H9 (cell line): ENCODE data around the gene GUCY1A1. TPM values are rescaled to one million over a fixed set of nuclear protein-coding genes. Genes with fewer than 3 reads are reported as not detected.

ENCODE experiments used
- DNase-seq: peaks from one replicate; pipeline ENCODE4 v3.0.0-alpha.2; 2017
- H2AFZ ChIP-seq: one replicate; pipeline ENCODE4 v1.6.1; 2013; ENCODE audit warnings: mild to moderate bottlenecking, low read length, control low read depth, moderate library complexity
- H2AK5ac ChIP-seq: 2 replicates; pipeline ENCODE4 v1.6.1; 2013; ENCODE audit warnings: low read length, control low read depth, mixed read lengths; ENCODE audit not compliant: insufficient read length
- H2BK120ac ChIP-seq: one replicate; pipeline ENCODE4 v1.6.1; 2013; ENCODE audit warnings: low read depth, mild to moderate bottlenecking, low read length, control low read depth, inconsistent platforms; ENCODE audit not compliant: poor library complexity, severe bottlenecking
- H2BK12ac ChIP-seq: 2 replicates; pipeline ENCODE4 v1.6.1; 2013; ENCODE audit warnings: low read length, control low read depth, mixed read lengths, low read depth; ENCODE audit not compliant: insufficient read length
- H2BK15ac ChIP-seq: 2 replicates; pipeline ENCODE4 v1.6.1; 2013; ENCODE audit warnings: low read depth, low read length, control low read depth
- H2BK20ac ChIP-seq: one replicate; pipeline ENCODE4 v1.6.1; 2013; ENCODE audit warnings: low read depth, mild to moderate bottlenecking, low read length, control low read depth, inconsistent platforms; ENCODE audit not compliant: poor library complexity, severe bottlenecking
- H2BK5ac ChIP-seq: 2 replicates; pipeline ENCODE4 v1.6.1; 2013; ENCODE audit warnings: low read length, control low read depth, mixed read lengths; ENCODE audit not compliant: insufficient read length
- H3K14ac ChIP-seq: 2 replicates; pipeline ENCODE4 v1.6.1; 2013; ENCODE audit warnings: low read length, control low read depth; ENCODE audit not compliant: insufficient read depth
- H3K18ac ChIP-seq: 2 replicates; pipeline ENCODE4 v1.6.1; 2013; ENCODE audit warnings: low read depth, mild to moderate bottlenecking, mixed read lengths, low read length, control low read depth; ENCODE audit not compliant: insufficient read length
- H3K23ac ChIP-seq: 2 replicates; pipeline ENCODE4 v1.6.1; 2013; ENCODE audit warnings: low read length, control low read depth, mixed read lengths, low read depth; ENCODE audit not compliant: insufficient read length
- H3K23me2 ChIP-seq: 2 replicates; pipeline ENCODE4 v1.6.1; 2013; ENCODE audit warnings: low read depth, mild to moderate bottlenecking, mixed read lengths, low read length, control low read depth; ENCODE audit not compliant: insufficient read length, poor library complexity, severe bottlenecking
- H3K27ac ChIP-seq: 2 replicates; pipeline ENCODE4 v1.5.1; 2013; ENCODE audit warnings: low read length, control low read depth, mixed read lengths, low read depth; ENCODE audit not compliant: insufficient read length
- H3K27me3 ChIP-seq: 2 replicates; pipeline ENCODE4 v1.6.1; 2013; ENCODE audit warnings: low read length, control low read depth, inconsistent platforms; ENCODE audit not compliant: insufficient read depth
- H3K4ac ChIP-seq: 2 replicates; pipeline ENCODE4 v1.6.1; 2013; ENCODE audit warnings: low read depth, mild to moderate bottlenecking, control low read depth, inconsistent platforms, low read length, moderate library complexity
- H3K4me1 ChIP-seq: 2 replicates; pipeline ENCODE4 v1.6.1; 2013; ENCODE audit warnings: low read length, control low read depth, inconsistent platforms; ENCODE audit not compliant: insufficient read depth
- H3K4me2 ChIP-seq: 2 replicates; pipeline ENCODE4 v1.6.1; 2013; ENCODE audit warnings: low read length, control low read depth, mixed read lengths; ENCODE audit not compliant: insufficient read length, insufficient read depth
- H3K56ac ChIP-seq: 2 replicates; pipeline ENCODE4 v1.6.1; 2013; ENCODE audit warnings: low read depth, mild to moderate bottlenecking, mixed read lengths, low read length, control low read depth; ENCODE audit not compliant: insufficient read length
- H3K79me1 ChIP-seq: 2 replicates; pipeline ENCODE4 v1.6.1; 2013; ENCODE audit warnings: low read depth, mild to moderate bottlenecking, moderate library complexity, low read length, control low read depth, inconsistent platforms; ENCODE audit not compliant: insufficient read depth, poor library complexity, severe bottlenecking
- H3K79me2 ChIP-seq: 2 replicates; pipeline ENCODE4 v1.6.1; 2013; ENCODE audit warnings: low read length, control low read depth, inconsistent platforms; ENCODE audit not compliant: insufficient read depth
- H3K9ac ChIP-seq: 2 replicates; pipeline ENCODE4 v1.6.1; 2013; ENCODE audit warnings: low read length, control low read depth, mixed read lengths; ENCODE audit not compliant: insufficient read length; ENCODE audit errors: extremely low read depth
- H3K9me3 ChIP-seq: one replicate; pipeline ENCODE4 v1.6.1; 2013; ENCODE audit warnings: low read depth, low read length, inconsistent platforms; ENCODE audit not compliant: control insufficient read depth
- H3T11ph ChIP-seq: one replicate; pipeline ENCODE4 v1.6.1; 2013; ENCODE audit warnings: mild to moderate bottlenecking, low read length, control low read depth, inconsistent platforms
- H4K20me1 ChIP-seq: one replicate; pipeline ENCODE4 v1.6.1; 2013; ENCODE audit not compliant: control insufficient read depth, insufficient read length, insufficient read depth
- H4K5ac ChIP-seq: 2 replicates; pipeline ENCODE4 v1.6.1; 2013; ENCODE audit warnings: low read depth, mild to moderate bottlenecking, mixed read lengths, low read length, control low read depth; ENCODE audit not compliant: insufficient read length
- H4K8ac ChIP-seq: replicated peaks from 2 replicates; pipeline ENCODE4 v1.6.1; 2013; ENCODE audit warnings: low read length, control low read depth, mixed read lengths, low read depth; ENCODE audit not compliant: insufficient read length
- H4K91ac ChIP-seq: 2 replicates; pipeline ENCODE4 v1.6.1; 2013; ENCODE audit warnings: low read depth, mild to moderate bottlenecking, moderate library complexity, mixed read lengths, low read length, control low read depth; ENCODE audit not compliant: insufficient read length
- H3K27ac Mint-ChIP-seq, 3 experiments: 2 replicates in 2 of 3; 3 replicates in 1 of 3; pipeline ENCODE4 v1.8.0; 2020 to 2021; ENCODE audit warnings: mixed read lengths in 3 of 3, mild to moderate bottlenecking in 1 of 3, moderate library complexity in 1 of 3
- H3K27me3 Mint-ChIP-seq: 2 replicates; pipeline ENCODE4 v1.8.0; 2021; ENCODE audit warnings: low read depth, mild to moderate bottlenecking, moderate library complexity, mixed read lengths
- H3K36me3 Mint-ChIP-seq, 3 experiments: 2 replicates in 2 of 3; 3 replicates in 1 of 3; pipeline ENCODE4 v1.8.0; 2020 to 2021; ENCODE audit warnings: low read depth in 3 of 3, mixed read lengths in 3 of 3; ENCODE audit not compliant: insufficient read depth in 1 of 3
- H3K4me1 Mint-ChIP-seq, 2 experiments: 2 replicates each; pipeline ENCODE4 v1.8.0; 2020; ENCODE audit warnings: mixed read lengths in 2 of 2
- H3K4me3 Mint-ChIP-seq, 2 experiments: 2 replicates in 1 of 2; 3 replicates in 1 of 2; pipeline ENCODE4 v1.8.0; 2020 to 2021; ENCODE audit warnings: mild to moderate bottlenecking in 2 of 2, mixed read lengths in 2 of 2, moderate library complexity in 1 of 2
- H3K9me3 Mint-ChIP-seq, 2 experiments: 2 replicates in 1 of 2; 3 replicates in 1 of 2; pipeline ENCODE4 v1.8.0; 2020; ENCODE audit warnings: mild to moderate bottlenecking in 2 of 2, mixed read lengths in 2 of 2, moderate library complexity in 1 of 2
- WGBS: extraction: QIAGEN DNeasy Blood & Tissue Kit; methylation state at CpG from one replicate; pipeline ENCODE4 v1.1.7; 2013; ENCODE audit warnings: missing lambda C conversion rate, low lambda C conversion rate, mixed read lengths; ENCODE audit not compliant: insufficient read length; ENCODE audit errors: extremely low coverage; 5-methylcytosine and 5-hydroxymethylcytosine counted together
- total RNA-seq: library from RNA; stranded (reverse); gene quantifications from 2 replicates; pipeline ENCODE4 v1.2.1, GENCODE V29; 2021
- TF ChIP-seq, protein P1 (sequence below): fragments of 200-600 bp; sonication (generic); conservative IDR thresholded peaks from 3 replicates; pipeline ENCODE4 v1.8.0; 2021; ENCODE audit warnings: antibody characterized with exemption, mild to moderate bottlenecking

Gene GUCY1A1
- total RNA-seq, 1 experiment from 2014 or later = not detected

DNA sequence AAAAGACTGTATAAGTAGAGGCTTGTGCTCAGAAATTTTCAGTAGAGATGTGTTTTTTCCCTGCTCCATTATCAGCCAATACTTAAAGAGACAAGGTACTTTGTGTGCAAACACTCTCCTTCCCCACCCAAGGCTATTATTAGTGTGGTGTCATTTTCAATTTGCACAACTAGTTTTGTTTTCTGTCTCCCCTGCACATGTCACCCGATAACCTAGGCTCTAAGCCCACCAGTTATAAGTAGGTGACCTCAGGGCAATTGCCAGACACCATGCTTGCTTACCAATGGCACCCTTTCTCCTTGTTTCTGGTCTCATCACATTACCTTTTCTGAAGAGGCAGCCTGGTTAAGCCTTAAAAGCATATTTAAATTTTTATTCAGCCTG lies 8.0 kb upstream of the GUCY1A1 start:
- H4K20me1 ChIP-seq = no peaks in the 10 kb centered on the region
- Mint-ChIP-seq H3K4me3 (no peak overlapping the region), H3K9me3 (no peaks in the 10 kb centered on the region; a peak in 3 of 5 replicates), H3K4me1 (0 out of 4 replicates have a peak, but pooled peaks cover 0 to 4% of the 10 kb centered on the region in 2 experiments), H3K27ac (no peak overlapping the region), H3K36me3 (no peaks in the 10 kb centered on the region), H3K27me3 (peaks cover 76% of the 10 kb centered on the region)
- H2BK120ac ChIP-seq = no peak overlapping the region
- no peak overlapping the region for H3K14ac ChIP-seq
- no peak overlapping the region for H3K56ac ChIP-seq
- DNase-seq = no peak
- H4K91ac ChIP-seq = no peak overlapping the region
- no peak overlapping the region for H2BK15ac ChIP-seq
- H3K9ac ChIP-seq = no peak overlapping the region
- H2BK5ac ChIP-seq = no peak overlapping the region
- no peak overlapping the region for H2BK12ac ChIP-seq
- H3K9me3 ChIP-seq = no peaks in the 10 kb centered on the region
- H2AK5ac ChIP-seq = no peak overlapping the region
- H4K5ac ChIP-seq = no peak overlapping the region
- H3K4me1 ChIP-seq = peaks cover 4% of the 10 kb centered on the region; the same call in 1 of the 2 replicates
- no peaks in the 10 kb centered on the region for H3K79me2 ChIP-seq
- no peak overlapping the region for H4K8ac ChIP-seq
- H3K23me2 ChIP-seq = no peaks in the 10 kb centered on the region
- TF ChIP-seq, protein P1, sequence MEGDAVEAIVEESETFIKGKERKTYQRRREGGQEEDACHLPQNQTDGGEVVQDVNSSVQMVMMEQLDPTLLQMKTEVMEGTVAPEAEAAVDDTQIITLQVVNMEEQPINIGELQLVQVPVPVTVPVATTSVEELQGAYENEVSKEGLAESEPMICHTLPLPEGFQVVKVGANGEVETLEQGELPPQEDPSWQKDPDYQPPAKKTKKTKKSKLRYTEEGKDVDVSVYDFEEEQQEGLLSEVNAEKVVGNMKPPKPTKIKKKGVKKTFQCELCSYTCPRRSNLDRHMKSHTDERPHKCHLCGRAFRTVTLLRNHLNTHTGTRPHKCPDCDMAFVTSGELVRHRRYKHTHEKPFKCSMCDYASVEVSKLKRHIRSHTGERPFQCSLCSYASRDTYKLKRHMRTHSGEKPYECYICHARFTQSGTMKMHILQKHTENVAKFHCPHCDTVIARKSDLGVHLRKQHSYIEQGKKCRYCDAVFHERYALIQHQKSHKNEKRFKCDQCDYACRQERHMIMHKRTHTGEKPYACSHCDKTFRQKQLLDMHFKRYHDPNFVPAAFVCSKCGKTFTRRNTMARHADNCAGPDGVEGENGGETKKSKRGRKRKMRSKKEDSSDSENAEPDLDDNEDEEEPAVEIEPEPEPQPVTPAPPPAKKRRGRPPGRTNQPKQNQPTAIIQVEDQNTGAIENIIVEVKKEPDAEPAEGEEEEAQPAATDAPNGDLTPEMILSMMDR = no peak
- no CpG with 5 or more reads among the region's 1 CpG for WGBS
- H3K4ac ChIP-seq = no peak overlapping the region
- no peaks in the 10 kb centered on the region for H3K27me3 ChIP-seq
- no peak overlapping the region for H2BK20ac ChIP-seq
- H3T11ph ChIP-seq = no peak overlapping the region
- no peak overlapping the region for H3K18ac ChIP-seq
- H3K27ac ChIP-seq = no peak overlapping the region
- H3K4me2 ChIP-seq = no peak overlapping the region
- no peak overlapping the region for H2AFZ ChIP-seq
- no peak overlapping the region for H3K23ac ChIP-seq
- H3K79me1 ChIP-seq = no peaks in the 10 kb centered on the region
